ENCODE data around the gene CPA4.

The CPA4 gene

GRCh38 chr7:130364451-130364850, 71.5 kb downstream of the CPA4 start:
- no peak overlapping the region for H3K4me3 ChIP-seq (ENCODE audit: control insufficient read depth, low read depth, low read length)
- no peak for DNase-seq (ENCODE audit: low read depth)
- TF ChIP-seq, protein P1, sequence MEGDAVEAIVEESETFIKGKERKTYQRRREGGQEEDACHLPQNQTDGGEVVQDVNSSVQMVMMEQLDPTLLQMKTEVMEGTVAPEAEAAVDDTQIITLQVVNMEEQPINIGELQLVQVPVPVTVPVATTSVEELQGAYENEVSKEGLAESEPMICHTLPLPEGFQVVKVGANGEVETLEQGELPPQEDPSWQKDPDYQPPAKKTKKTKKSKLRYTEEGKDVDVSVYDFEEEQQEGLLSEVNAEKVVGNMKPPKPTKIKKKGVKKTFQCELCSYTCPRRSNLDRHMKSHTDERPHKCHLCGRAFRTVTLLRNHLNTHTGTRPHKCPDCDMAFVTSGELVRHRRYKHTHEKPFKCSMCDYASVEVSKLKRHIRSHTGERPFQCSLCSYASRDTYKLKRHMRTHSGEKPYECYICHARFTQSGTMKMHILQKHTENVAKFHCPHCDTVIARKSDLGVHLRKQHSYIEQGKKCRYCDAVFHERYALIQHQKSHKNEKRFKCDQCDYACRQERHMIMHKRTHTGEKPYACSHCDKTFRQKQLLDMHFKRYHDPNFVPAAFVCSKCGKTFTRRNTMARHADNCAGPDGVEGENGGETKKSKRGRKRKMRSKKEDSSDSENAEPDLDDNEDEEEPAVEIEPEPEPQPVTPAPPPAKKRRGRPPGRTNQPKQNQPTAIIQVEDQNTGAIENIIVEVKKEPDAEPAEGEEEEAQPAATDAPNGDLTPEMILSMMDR (conservative IDR thresholded peaks at IDR 0.05; ENCODE audit: control insufficient read depth, insufficient read depth, low read depth, low read length), result no peak

DNA sequence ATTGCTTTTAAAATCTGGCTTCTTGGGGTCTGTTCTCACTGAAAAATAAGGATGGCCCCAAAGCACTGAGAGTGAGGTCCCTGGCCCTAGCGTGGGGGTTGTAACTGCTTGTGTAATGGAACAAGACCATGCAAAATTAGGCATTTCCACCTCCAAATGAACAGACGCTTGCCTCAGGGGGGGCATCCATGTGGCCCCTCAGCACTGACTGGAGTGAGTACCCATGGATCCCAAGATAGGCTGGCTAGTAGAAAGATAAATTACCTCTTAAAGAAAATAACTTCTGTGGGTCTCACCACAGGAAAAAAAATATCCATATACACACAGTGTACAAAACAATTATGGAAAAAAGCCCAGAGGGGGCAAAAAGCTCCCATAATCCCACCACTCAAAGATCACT, 72.1 kb downstream of the CPA4 start:
- TF ChIP-seq, protein P1 (conservative IDR thresholded peaks at IDR 0.05; ENCODE audit: control insufficient read depth, insufficient read depth, low read depth, low read length), result no peak
- DNase-seq (ENCODE audit: low read depth), result no peak
- no peak overlapping the region for H3K4me3 ChIP-seq (ENCODE audit: control insufficient read depth, low read depth, low read length)

DNA sequence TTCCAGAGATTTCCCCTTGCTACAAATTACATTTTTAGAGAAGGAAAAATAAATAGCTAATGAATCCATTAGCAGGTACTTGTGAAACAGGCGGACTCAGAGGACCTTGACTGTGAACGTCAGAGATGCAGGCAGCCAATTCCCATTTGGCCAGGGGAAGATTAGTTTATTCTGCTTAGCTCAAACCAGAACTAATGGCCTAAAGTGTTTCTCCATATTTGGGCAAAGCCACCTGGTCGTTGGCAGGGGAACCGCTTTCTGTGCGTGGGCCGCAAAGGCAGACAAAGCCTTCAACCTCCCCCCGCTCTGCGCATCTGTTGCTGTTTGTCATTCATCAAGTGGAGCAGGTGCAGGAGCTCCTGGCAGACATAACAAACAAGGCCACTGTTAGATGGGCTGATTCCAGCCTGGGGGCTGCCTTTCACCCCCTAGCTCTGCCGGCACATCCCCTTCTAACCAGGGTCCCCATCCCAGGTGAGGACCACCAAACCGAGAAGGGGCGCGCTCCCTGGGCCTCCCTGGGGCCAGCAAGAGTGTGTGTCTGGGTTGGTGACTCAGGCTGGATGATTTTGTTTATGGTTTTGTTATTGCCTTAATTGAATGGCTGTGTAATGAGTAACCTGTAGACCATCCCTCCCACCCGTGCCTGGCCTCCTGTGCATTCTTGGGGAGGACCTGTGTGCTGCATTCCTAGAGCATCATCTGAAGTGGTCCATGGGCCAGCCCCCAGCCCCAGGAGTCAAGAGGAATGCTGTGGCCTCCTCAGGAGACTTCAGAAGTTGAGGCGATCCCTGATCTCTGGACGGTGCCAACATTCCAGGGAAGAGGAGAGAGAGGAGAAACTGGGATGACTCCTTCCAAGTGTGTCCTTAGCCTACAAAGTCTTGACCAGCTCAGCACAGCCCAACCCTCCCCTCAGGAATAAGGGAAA, 72.8 kb downstream of the CPA4 start:
- peak; percentile 84 for DNase-seq (ENCODE audit: low read depth)
- H3K4me3 ChIP-seq (ENCODE audit: control insufficient read depth, low read depth, low read length), result no peak overlapping the region
- TF ChIP-seq, protein P1 (conservative IDR thresholded peaks at IDR 0.05; ENCODE audit: control insufficient read depth, insufficient read depth, low read depth, low read length), result no peak

GRCh38 chr7:130366564-130366963, 73.6 kb downstream of the CPA4 start:
- no peak for DNase-seq (ENCODE audit: low read depth)
- no peak overlapping the region for H3K4me3 ChIP-seq (ENCODE audit: control insufficient read depth, low read depth, low read length)
- TF ChIP-seq, protein P1 (conservative IDR thresholded peaks at IDR 0.05; ENCODE audit: control insufficient read depth, insufficient read depth, low read depth, low read length), result no peak

GRCh38 chr7:130367088-130367755, 74.3 kb downstream of the CPA4 start:
- TF ChIP-seq, protein P1 (conservative IDR thresholded peaks at IDR 0.05; ENCODE audit: control insufficient read depth, insufficient read depth, low read depth, low read length), result no peak
- H3K4me3 ChIP-seq (ENCODE audit: control insufficient read depth, low read depth, low read length), result no peak overlapping the region
- DNase-seq (ENCODE audit: low read depth), result no peak

DNA sequence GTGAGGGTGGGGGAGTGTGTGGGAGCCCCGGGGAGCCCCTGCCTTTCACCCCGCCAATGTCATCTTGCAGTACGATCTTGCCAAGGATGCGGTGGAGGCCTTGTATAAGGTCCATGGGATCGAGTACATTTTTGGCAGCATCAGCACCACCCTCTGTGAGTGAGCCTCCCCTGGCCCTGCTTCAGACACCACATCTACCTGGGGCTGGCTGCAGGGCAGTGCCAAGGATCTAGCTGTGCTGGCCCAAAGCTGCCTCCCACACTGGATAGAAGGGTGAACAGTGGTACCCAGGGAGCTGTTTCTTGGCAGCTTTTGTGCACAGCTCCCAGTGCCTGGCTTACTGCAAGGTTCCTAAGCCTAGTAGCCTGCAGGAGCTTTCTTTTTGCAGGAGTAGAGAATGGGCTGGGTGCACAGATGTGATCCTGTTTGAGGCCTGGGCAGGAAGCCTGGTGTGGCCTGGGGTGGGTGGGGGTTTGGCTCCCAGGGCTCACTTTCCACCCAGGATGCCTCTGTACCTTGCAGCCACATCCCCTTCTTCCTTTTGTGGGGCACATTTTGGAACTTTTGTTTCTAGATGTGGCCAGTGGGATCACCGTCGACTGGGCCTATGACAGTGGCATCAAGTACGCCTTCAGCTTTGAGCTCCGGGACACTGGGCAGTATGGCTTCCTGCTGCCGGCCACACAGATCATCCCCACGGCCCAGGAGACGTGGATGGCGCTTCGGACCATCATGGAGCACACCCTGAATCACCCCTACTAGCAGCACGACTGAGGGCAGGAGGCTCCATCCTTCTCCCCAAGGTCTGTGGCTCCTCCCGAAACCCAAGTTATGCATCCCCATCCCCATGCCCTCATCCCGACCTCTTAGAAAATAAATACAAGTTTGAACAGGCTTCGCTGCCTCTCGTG, 75.1 kb downstream of the CPA4 start:
- TF ChIP-seq, protein P1 (conservative IDR thresholded peaks at IDR 0.05; ENCODE audit: control insufficient read depth, insufficient read depth, low read depth, low read length), result no peak
- DNase-seq (ENCODE audit: low read depth), result no peak
- H3K4me3 ChIP-seq (ENCODE audit: control insufficient read depth, low read depth, low read length), result no peak overlapping the region
